ENCODE measurements around the gene PIGK. TPM values are rescaled to one million over a fixed set of nuclear protein-coding genes. Genes with fewer than 3 reads are reported as not detected.
A peak's percentile ranks its signal among the peaks of the same experiment; 100 is the strongest.

Gene PIGK
- total RNA-seq, result 10 to 100 TPM; 15.3 to 35.2 (median 27.7) TPM
- polyA plus RNA-seq, result 10 to 100 TPM in 1 of 3 donors, 1 to 10 TPM in 2; 3.4 to 44.5 (median 7.5) TPM
- long read RNA-seq, donor 1, full-length matches to known transcripts, result 11 of 11 reads
- long read RNA-seq, donor 1, partial matches to known transcripts, result 0 of 11 reads
- long read RNA-seq, donor 1, other reads (novel, unspliced or antisense), result 0 of 11 reads
- long read RNA-seq, donor 2, full-length matches to known transcripts, result 2 of 2 reads
- long read RNA-seq, donor 2, partial matches to known transcripts, result 0 of 2 reads
- long read RNA-seq, donor 2, other reads (novel, unspliced or antisense), result 0 of 2 reads
- long read RNA-seq, donor 3, full-length matches to known transcripts, result 6 of 1,127 reads
- long read RNA-seq, donor 3, partial matches to known transcripts, result 1,121 of 1,127 reads
- long read RNA-seq, donor 3, other reads (novel, unspliced or antisense), result 0 of 1,127 reads
- long read RNA-seq, donor 4, full-length matches to known transcripts, result 20 of 21 reads
- long read RNA-seq, donor 4, partial matches to known transcripts, result 0 of 21 reads
- long read RNA-seq, donor 4, other reads (novel, unspliced or antisense), result 1 of 21 reads
- long read RNA-seq, donor 5, full-length matches to known transcripts, result 28 of 33 reads
- long read RNA-seq, donor 5, partial matches to known transcripts, result 0 of 33 reads
- long read RNA-seq, donor 5, other reads (novel, unspliced or antisense), result 5 of 33 reads
- long read RNA-seq, donor 6, full-length matches to known transcripts, result 13 of 16 reads
- long read RNA-seq, donor 6, partial matches to known transcripts, result 0 of 16 reads
- long read RNA-seq, donor 6, other reads (novel, unspliced or antisense), result 3 of 16 reads
- long read RNA-seq, donor 7, full-length matches to known transcripts, result 4 of 4 reads
- long read RNA-seq, donor 7, partial matches to known transcripts, result 0 of 4 reads
- long read RNA-seq, donor 7, other reads (novel, unspliced or antisense), result 0 of 4 reads
- long read RNA-seq, donor 8, full-length matches to known transcripts, result 4 of 1,159 reads
- long read RNA-seq, donor 8, partial matches to known transcripts, result 1,155 of 1,159 reads
- long read RNA-seq, donor 8, other reads (novel, unspliced or antisense), result 0 of 1,159 reads
- long read RNA-seq, donor 9, full-length matches to known transcripts, result 4 of 1,436 reads
- long read RNA-seq, donor 9, partial matches to known transcripts, result 1,432 of 1,436 reads
- long read RNA-seq, donor 9, other reads (novel, unspliced or antisense), result 0 of 1,436 reads
- long read RNA-seq, donor 10, partial matches to known transcripts, result 0 of 1 reads
- long read RNA-seq, donor 10, other reads (novel, unspliced or antisense), result 0 of 1 reads

GRCh38 chr1:77219166-77219887 lies at the start of gene PIGK:
Gene PIGK, minus strand, starts transcription at chr1:77219430. Its CDS starts 28 bp downstream, at chr1:77219402.
- Histone ChIP-seq H3K36me3 (replicated peaks in 1 of 2) (no peaks in the 10 kb centered on the region), H3K4me1 (replicated peaks in 1 of 2) (peaks cover 3 to 4% of the 10 kb centered on the region in 2 donors), H3K27ac (peak within 1 kb of the TSS; percentile 26 to 90 (median 78)), H3K27me3 (no peaks in the 10 kb centered on the region), H3K4me3 (peak within 1 kb of the TSS; percentile 48 to 93 (median 71)), H3K9me3 (replicated peaks in 1 of 3) (no peaks in the 10 kb centered on the region)
- peak; percentile 87 to 94 (median 90) for DNase-seq
- TF ChIP-seq POLR2A (IDR thresholded peaks at IDR 0.05) (peak in 1 of 2 donors; percentile 61), CTCF (IDR thresholded peaks at IDR 0.05) (no peak)
- 0 to 1% (median 1%) methylated on average over 16 to 31 of the region's 31 CpGs for WGBS, 4 donors
- intact Hi-C loops (cut with DNase I), result no loop called here

GRCh38 chr1:77267035-77267434 lies 47.8 kb upstream of the PIGK start:
- Histone ChIP-seq H3K4me1 (replicated peaks in 1 of 2) (no peaks in the 10 kb centered on the region), H3K27me3 (no peaks in the 10 kb centered on the region), H3K4me3 (no peak overlapping the region), H3K9me3 (replicated peaks in 1 of 3) (no peaks in the 10 kb centered on the region), H3K27ac (no peak overlapping the region), H3K36me3 (replicated peaks in 1 of 2) (no peaks in the 10 kb centered on the region)
- DNase-seq, result no peak
- intact Hi-C loops (cut with DNase I), result no loop called here
- TF ChIP-seq POLR2A (IDR thresholded peaks at IDR 0.05) (no peak), CTCF (IDR thresholded peaks at IDR 0.05) (no peak)
- WGBS, 4 donors, result 32 to 60% (median 42%) methylated on average over 1 of the region's 1 CpG

GRCh38 chr1:77265180-77265579 lies 46.0 kb upstream of the PIGK start:
- no peak overlapping the region for H3K27ac ChIP-seq
- intact Hi-C loops (cut with DNase I), result no loop called here
- no peaks in the 10 kb centered on the region for H3K9me3 ChIP-seq (replicated peaks in 1 of 3)
- no peak for DNase-seq
- H3K4me3 ChIP-seq, result no peak overlapping the region
- H3K4me1 ChIP-seq (replicated peaks in 1 of 2), result no peaks in the 10 kb centered on the region
- WGBS, 4 donors, result 62 to 79% (median 71%) methylated on average over 1 of the region's 1 CpG
- no peaks in the 10 kb centered on the region for H3K27me3 ChIP-seq
- H3K36me3 ChIP-seq (replicated peaks in 1 of 2), result no peaks in the 10 kb centered on the region
- no peak for TF ChIP-seq CTCF (IDR thresholded peaks at IDR 0.05)
- TF ChIP-seq POLR2A (IDR thresholded peaks at IDR 0.05), result no peak
